Glutamatergic neuron (in vitro differentiated cells): Measurements from ENCODE around the gene CRIM1. TPM values are rescaled to one million over a fixed set of nuclear protein-coding genes. Genes with fewer than 3 reads are reported as not detected.

ENCODE experiments used
- DNase-seq: peaks from one replicate; pipeline ENCODE4 v3.0.0; 2022
- H3K27ac Mint-ChIP-seq: one replicate; pipeline ENCODE4 v1.8.0; 2020; ENCODE audit warnings: mild to moderate bottlenecking, mixed read lengths, inconsistent platforms; ENCODE audit not compliant: unreplicated experiment
- H3K27me3 Mint-ChIP-seq: one replicate; pipeline ENCODE4 v1.8.0; 2020; ENCODE audit warnings: mild to moderate bottlenecking, moderate library complexity, mixed read lengths, inconsistent platforms; ENCODE audit not compliant: unreplicated experiment
- H3K36me3 Mint-ChIP-seq: one replicate; pipeline ENCODE4 v1.8.0; 2020; ENCODE audit warnings: mild to moderate bottlenecking, mixed read lengths, inconsistent platforms; ENCODE audit not compliant: unreplicated experiment
- H3K4me1 Mint-ChIP-seq: one replicate; pipeline ENCODE4 v1.8.0; 2020; ENCODE audit warnings: mild to moderate bottlenecking, low read depth, mixed read lengths, inconsistent platforms; ENCODE audit not compliant: unreplicated experiment
- H3K4me3 Mint-ChIP-seq: one replicate; pipeline ENCODE4 v1.8.0; 2020; ENCODE audit warnings: mild to moderate bottlenecking, mixed read lengths, inconsistent platforms; ENCODE audit not compliant: unreplicated experiment
- H3K9me3 Mint-ChIP-seq: one replicate; pipeline ENCODE4 v1.8.0; 2020; ENCODE audit warnings: mild to moderate bottlenecking, moderate library complexity, mixed read lengths, inconsistent platforms; ENCODE audit not compliant: unreplicated experiment
- total RNA-seq: library from RNA; stranded (reverse); fragmentation: NEBNext Ultra II Directional; extraction: Animal tissue kit (Norgen Biotek cat#: 25700); gene quantifications from one replicate; pipeline ENCODE4 v1.2.1, GENCODE V29; 2021; ENCODE audit not compliant: unreplicated experiment
- TF ChIP-seq, protein P1 (sequence below): fragments of 200-600 bp; sonication (generic); IDR thresholded peaks from one replicate; pipeline ENCODE4 v1.5.0; 2021; ENCODE audit not compliant: partially characterized antibody, unreplicated experiment

The CRIM1 gene
- total RNA-seq, 1 donor from 2014 or later, result 35.7 TPM

DNA sequence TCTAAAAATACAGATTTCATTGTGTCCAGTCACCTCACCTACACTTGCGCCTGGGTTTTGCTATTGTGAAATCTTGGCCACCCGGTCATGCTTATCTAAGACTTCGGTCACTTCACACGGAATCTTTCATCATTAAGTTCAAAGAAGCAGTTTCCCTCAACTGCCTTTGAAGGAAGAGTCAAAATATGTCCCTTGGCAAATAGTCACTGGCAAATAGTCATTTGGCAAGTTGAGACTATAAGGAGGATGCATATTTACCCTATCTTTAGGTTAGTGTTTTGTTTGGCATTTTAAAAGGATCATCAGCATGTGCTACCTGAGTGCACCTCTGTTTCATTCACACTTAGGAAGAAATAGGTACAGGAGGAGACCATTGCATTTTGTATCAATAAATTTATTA lies 146.5 kb downstream of the CRIM1 start:
- H3K4me3 Mint-ChIP-seq, result no peak overlapping the region
- H3K4me1 Mint-ChIP-seq, result no peaks in the 10 kb centered on the region
- H3K36me3 Mint-ChIP-seq, result no peaks in the 10 kb centered on the region
- DNase-seq, result no peak
- no peaks in the 10 kb centered on the region for H3K27me3 Mint-ChIP-seq
- H3K27ac Mint-ChIP-seq, result no peak overlapping the region
- no peaks in the 10 kb centered on the region for H3K9me3 Mint-ChIP-seq
- TF ChIP-seq, protein P1, sequence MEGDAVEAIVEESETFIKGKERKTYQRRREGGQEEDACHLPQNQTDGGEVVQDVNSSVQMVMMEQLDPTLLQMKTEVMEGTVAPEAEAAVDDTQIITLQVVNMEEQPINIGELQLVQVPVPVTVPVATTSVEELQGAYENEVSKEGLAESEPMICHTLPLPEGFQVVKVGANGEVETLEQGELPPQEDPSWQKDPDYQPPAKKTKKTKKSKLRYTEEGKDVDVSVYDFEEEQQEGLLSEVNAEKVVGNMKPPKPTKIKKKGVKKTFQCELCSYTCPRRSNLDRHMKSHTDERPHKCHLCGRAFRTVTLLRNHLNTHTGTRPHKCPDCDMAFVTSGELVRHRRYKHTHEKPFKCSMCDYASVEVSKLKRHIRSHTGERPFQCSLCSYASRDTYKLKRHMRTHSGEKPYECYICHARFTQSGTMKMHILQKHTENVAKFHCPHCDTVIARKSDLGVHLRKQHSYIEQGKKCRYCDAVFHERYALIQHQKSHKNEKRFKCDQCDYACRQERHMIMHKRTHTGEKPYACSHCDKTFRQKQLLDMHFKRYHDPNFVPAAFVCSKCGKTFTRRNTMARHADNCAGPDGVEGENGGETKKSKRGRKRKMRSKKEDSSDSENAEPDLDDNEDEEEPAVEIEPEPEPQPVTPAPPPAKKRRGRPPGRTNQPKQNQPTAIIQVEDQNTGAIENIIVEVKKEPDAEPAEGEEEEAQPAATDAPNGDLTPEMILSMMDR, result no peak

DNA sequence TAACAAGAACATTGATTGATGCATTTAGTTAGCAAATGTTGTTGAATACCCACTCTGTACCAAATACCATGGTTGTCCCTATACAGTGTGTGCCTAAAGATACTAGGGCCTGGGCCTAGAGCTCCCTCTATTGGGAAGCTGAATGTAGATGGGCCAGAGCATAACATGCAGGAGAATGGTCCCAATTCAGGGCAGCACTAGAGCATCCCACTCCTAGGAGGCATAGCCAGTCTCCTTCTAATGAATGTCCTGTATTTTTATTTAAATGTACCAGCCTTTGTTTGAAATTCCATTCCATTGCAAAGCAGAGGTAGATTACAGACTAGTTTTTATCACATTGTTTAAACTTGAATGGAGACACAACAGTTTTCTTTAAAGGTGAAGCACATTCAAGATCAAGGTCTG lies 151.8 kb downstream of the CRIM1 start:
- Mint-ChIP-seq H3K27me3 (peaks cover 6% of the 10 kb centered on the region), H3K4me3 (no peak overlapping the region), H3K36me3 (no peaks in the 10 kb centered on the region), H3K4me1 (peaks cover 10% of the 10 kb centered on the region), H3K27ac (no peak overlapping the region), H3K9me3 (peaks cover 7% of the 10 kb centered on the region)
- DNase-seq, result peak; percentile 59
- TF ChIP-seq, protein P1, result no peak

DNA sequence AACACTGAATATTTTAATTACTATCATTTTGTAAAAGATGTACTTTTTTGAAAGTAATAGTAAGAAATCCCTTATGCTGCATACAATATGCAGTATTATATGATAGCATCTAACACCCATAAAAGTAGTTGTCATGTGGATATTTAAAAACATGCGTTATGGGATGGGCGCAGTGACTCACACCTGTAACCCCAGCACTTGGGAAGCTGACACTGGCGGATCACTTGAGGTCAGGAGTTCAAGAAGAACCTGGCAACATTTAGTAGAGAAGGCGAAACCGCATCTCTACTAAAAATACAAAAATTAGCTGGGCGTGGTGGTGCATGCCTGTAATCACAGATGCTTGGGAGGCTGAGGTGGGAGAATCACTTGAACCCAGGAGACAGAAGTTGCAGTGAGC lies 153.5 kb downstream of the CRIM1 start:
- Mint-ChIP-seq H3K27me3 (peaks cover 10% of the 10 kb centered on the region), H3K4me1 (peaks cover 26% of the 10 kb centered on the region), H3K27ac (no peak overlapping the region), H3K36me3 (no peaks in the 10 kb centered on the region), H3K9me3 (peaks cover 12% of the 10 kb centered on the region), H3K4me3 (no peak overlapping the region)
- no peak for DNase-seq
- TF ChIP-seq, protein P1, result no peak

DNA sequence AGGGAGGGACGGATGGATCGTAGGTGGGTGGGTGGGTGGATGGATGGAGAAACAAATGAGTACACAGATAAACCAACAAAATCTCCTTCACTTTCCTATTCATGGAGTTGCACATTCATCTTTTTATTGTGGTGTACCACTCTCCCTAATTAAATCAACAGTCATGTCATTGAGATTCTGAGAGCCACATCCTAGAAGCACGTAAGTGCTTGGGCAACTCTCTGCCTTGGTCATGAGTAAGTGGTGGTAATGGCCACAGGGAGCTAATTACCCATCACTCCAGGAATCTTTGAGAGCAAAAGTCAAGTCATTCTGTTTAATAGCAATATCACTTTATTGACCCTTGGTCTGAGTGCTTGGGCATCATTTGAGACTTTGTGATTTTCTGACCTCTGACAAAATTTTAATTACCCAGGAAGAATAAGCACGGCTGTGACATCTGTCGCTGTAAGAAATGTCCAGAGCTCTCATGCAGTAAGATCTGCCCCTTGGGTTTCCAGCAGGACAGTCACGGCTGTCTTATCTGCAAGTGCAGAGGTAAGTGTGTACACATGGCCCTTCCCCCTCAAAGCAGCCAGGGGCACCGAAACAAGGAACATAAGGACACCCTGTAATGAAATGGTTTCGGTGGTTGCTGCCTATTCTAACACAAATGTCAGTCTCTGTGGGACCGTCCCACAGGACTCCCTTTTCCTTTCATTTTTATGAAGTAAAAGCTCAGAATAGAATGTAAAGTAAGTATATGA lies 156.5 kb downstream of the CRIM1 start:
- H3K27ac Mint-ChIP-seq, result peak overlapping the region; percentile 84
- H3K9me3 Mint-ChIP-seq, result peaks cover 12% of the 10 kb centered on the region
- TF ChIP-seq, protein P1, result no peak
- H3K4me3 Mint-ChIP-seq, result peak overlapping the region; percentile 65
- H3K36me3 Mint-ChIP-seq, result no peaks in the 10 kb centered on the region
- peaks cover 26% of the 10 kb centered on the region for H3K4me1 Mint-ChIP-seq
- H3K27me3 Mint-ChIP-seq, result peaks cover 10% of the 10 kb centered on the region
- DNase-seq, result peak; percentile 53

DNA sequence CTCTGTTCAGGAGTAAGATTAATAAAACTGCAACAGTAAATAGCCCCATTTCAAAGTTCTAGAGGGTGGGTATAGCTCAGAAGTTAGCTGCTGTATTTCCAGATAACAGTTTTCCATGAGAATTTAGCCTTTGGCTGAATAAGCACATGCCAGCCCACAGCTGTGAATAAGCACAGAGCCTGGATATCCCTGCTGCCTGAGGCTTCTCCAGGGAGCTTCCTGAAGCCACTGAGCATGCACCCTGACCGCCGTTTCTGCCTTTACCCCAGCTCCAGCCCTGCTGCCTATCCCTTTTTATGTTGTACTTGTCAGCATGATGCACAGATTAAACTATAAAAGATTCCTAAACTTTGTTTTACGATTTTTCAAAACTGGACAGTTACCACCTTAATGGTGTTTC lies 157.1 kb downstream of the CRIM1 start:
- Mint-ChIP-seq H3K4me3 (peak overlapping the region; percentile 65), H3K9me3 (peaks cover 12% of the 10 kb centered on the region), H3K27me3 (peaks cover 10% of the 10 kb centered on the region), H3K4me1 (peaks cover 26% of the 10 kb centered on the region), H3K36me3 (no peaks in the 10 kb centered on the region), H3K27ac (peak overlapping the region; percentile 84)
- TF ChIP-seq, protein P1, result no peak
- peak; percentile 51 for DNase-seq
